HG03196 (cell line): ENCODE results near the gene PPM1M.

ENCODE experiments used
- ATAC-seq: cut with Tn5 transposase; IDR thresholded peaks from one replicate; pipeline ENCODE4 v1.9.1; 2021; ENCODE audit not compliant: unreplicated experiment

PPM1M gene

DNA sequence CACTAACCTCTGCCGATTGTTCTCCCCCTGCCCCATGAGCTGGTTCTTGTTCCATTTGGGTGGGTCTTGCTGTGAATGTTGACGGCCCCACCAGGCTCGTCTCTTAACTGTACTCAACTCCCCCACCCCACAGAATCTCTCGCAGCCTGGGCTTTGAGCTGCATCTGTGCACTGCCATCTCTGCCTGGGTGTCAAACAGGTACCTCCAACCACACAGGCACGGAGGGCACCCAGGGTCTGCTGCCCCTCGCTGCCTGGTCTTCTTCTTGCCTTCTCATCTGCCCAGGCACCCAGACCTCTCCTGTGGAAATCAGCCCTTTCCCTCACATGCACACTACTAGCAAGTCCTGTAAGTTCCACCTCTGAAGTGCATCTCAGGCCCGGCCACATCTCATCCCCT lies 30.2 kb upstream of the PPM1M start:
- ATAC-seq, result no peak

GRCh38 chr3:52216585-52217408 lies 28.8 kb upstream of the PPM1M start:
- ATAC-seq, result no peak

DNA sequence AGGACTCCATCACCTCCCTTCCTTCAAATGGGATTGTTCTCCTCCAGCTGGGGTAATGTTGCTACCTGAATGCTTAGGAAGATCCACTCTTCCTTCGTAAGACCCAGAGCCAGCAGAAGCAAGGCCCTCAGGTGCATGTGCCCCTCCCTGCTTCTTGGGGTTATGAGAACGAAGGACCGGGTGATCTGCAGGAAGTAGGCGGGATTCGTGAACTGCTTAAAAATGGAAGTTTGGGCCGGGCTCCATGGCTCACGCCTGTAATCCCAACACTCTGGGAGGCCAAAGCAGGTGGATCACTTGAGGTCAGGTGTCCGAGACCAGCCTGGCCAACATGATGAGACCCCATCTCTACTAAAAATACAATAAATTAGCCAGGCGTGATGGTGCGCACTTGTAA lies 28.2 kb upstream of the PPM1M start:
- ATAC-seq, result no peak

GRCh38 chr3:52218026-52218425 lies 27.5 kb upstream of the PPM1M start:
- no peak for ATAC-seq

DNA sequence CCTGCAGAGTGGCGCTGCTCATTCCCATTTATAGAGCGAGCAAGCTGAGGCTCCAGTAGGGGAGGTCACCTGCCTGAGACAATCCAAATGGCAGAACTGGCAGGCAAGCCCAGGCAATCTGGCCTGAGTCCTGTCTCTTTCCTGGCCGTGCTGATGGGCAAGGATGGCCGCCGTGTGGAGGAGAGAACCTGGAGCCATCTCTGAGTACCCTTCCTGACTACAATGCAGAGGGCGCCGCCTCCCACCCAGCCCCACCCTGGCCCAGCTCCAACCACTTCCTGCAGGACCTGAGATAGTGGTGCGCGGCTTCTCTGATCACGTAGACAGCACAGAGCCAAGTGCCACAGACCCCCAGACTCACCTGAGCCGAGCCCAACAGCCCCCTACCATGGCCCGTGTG lies 27.1 kb upstream of the PPM1M start:
- ATAC-seq, result no peak

- ATAC-seq, result no peak
Measured at GRCh38 chr3:52218937-52219650, 26.5 kb upstream of the PPM1M start.

GRCh38 chr3:52220380-52221026 lies 25.1 kb upstream of the PPM1M start:
- no peak for ATAC-seq

GRCh38 chr3:52221141-52221562 lies 24.4 kb upstream of the PPM1M start:
- ATAC-seq, result no peak

GRCh38 chr3:52221563-52222318 lies 23.8 kb upstream of the PPM1M start:
- no peak for ATAC-seq

DNA sequence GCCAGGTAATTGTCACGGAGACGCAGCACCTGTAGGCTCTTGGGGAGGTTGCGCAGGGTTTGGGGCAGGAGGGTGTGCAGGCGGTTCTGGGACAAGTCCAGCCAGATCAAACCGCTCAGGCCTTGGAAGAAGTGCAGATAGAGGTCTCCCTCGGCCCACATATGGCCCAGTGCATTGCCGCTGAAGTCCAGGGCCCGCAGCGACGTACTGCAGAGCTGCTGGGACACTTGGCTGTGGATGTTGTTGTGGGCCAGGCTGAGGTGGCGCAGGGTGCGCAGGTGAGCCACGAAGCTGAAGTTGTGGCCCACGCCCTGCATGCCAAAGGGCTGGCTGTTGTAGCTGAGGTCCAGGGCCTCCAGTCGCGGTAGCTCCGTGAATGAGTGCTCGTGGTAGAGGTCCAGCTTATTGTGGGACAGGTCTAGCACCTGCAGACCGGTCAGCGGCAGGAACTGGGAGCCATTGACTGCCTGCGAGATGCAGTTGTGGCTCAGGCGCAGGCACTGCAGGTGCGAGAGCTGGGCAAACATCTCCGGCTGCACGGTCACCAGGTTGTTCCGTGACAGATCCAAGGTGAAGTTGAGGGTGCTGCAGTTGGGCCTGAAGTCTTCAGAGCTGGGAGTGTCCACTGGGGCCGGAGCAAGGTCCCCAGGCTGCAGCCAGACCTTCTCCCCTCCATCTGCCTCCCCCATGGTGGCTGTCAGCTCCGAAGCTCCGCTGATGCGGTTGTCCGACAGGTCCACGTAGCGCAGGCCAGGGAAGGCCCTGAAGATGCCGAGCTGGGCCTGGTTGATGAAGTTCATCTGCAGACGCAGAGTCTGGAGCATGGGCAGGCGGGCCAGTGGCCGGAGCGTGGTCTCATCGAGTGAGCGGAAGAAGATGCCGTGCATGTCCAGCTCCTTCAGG lies 23.0 kb upstream of the PPM1M start:
- ATAC-seq, result no peak

DNA sequence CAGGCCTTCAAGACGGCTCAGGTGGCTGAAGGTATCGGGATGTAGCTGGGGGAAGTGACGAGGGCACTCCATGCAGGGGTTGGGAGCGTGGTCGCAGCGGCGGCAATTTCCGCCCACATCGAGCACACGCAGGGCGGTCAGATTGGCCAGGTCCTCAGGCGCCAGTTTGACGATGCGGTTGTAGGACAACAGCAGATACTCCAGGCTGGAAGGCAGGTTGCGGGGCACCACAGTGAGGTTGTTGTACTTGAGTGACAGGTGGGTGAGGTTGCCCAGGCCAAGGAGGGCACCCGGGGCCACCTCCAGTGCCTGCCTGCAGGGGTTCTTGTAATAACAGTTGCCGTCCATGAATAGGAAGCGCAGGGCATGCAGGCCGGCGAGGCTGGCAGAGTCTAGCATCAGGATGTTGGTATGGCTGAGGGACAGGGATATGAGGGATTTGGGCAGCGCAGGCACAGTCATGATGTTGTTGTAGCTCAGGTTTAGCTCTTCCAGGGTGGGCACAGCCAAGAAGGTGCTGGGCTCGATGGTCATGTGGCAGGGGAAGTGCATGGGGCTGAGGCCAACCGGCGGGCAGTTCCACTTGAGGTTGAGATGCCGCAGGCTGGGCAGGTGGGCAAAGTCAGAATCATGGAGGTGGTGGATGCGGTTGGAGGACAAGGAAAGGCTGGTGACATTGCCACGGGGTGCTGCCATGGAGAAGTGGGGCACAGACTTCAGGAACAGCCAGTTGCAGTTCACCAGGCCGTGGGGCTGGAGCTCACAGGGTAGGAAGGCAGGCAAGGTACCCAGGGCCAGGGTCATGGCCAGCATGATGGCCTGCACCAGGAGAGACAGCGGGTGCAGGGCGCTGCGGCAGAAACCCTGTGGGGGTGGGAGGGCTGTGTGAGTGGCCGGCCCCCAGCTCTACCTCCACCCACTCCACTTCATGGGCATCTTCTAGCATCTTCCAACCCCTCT lies 21.8 kb upstream of the PPM1M start:
- no peak for ATAC-seq

GRCh38 chr3:52225452-52226228 lies 19.9 kb upstream of the PPM1M start, which contains the start of gene TLR9:
Gene TLR9, minus strand, starts transcription at chr3:52225645. Its CDS starts 116 bp downstream, at chr3:52225529.
- peak; percentile 70 for ATAC-seq

DNA sequence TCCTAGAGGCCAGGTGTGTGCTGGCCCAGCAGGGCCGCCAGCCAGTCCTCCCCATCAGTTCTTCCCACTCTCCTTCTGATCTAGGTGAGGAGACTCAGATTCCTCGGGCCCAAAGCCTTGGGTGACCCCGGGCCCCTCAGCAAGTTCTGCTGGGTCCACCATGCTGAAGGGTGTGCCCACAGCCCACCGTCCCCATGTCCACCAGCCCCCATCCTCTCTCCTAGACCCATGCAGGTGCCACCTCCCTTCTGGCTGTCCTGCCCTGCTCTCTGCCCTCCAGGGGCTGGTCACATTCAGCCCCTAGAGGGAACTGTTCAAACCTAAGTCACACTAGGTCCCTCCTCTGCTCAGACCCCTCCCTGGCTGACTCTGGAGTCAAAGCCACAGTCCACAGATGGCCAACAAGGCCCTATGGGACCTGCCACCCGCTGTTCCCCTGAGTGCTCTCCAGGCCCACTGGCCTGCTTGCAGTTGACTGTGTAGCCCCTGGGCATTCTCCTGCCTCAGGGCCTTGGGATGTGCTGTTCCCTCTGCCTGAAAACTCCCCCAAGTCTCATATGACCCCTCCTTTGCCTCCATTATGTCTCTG lies 19.2 kb upstream of the PPM1M start:
- ATAC-seq, result no peak

DNA sequence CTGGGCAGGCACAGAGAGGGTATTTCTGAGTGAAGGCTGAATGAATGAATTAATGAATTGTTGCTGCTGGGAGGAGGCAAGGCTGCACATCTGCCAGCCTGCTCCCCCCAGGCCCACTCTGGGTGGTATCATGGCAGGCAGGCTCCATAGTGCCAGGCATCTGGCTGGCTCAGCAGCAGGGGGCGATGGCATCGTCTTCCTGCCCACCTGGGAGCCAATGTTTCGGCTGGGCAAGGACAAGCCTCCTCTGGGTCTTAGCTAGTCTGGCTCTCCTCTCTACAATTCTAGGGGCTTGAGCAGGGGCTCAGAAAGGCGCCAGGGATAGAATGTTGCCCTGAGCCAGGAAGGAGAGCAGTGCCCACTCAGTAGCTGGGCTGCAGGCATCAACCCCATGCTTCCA lies 18.4 kb upstream of the PPM1M start:
- ATAC-seq, result no peak

DNA sequence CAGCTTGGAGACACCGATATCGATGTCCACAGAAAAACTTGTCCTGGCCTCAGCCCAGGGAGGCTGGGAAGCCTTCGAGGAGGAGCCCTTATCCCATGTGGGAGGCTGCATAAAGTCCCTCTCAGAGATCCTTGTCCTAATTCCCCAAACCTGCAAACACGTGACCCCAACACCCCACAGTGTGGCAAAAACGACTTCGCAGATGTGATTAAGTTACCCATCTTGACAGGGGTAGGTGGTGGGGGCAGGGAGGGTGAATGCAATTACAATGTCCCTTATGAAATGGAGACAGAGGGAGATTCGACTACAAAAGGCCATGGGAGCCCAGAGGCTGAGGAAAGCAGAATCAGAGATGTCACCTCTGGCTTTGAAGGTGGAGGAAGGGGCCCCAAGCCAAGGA lies 17.8 kb upstream of the PPM1M start:
- no peak for ATAC-seq

DNA sequence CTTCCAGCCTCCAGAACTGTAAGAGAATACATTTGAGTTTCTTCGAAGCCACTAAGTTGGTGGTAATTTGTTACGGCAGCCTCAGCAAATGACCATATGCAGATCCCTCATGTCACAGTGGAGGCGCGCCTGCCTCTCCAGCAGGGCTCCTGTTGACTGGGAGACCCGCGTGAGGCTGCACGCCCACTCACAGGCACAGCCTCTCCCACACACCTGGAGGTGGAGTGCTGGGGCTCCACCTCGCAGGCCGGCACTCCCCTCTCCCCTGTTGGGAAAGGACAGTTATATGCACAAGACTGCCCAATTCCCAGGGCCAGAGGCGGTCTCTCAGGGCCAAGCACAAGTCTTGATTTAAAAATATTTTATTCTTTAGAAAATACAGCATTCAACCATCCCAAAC lies 17.3 kb upstream of the PPM1M start:
- ATAC-seq, result no peak

DNA sequence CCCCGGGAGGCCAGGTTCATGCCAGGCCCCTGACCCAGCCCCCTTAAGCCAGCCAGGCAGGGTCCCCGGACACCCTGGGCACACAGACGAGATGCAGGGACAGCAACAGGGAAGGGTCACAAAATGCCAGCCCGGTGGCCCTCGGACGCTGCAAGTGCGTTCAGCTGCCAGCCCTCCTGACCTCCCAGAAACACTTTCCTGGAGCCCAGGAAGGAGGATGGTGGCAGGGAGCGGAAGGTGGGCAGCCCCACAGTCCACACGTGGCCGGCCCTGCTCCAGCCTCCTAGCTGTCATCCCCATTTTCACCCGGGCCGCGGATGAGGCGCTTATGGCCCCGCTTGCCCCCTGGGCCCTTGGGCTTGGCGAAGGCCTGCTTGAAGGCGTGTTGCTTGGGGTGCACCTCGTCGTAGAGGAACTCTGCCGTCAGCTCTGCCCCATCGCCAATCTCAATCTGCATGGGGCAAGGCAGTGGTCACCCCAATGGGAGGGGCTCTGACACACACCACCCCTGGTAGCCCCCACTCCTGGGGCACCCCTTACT lies 16.7 kb upstream of the PPM1M start:
- ATAC-seq, result no peak

GRCh38 chr3:52229656-52230055 lies 15.9 kb upstream of the PPM1M start:
- ATAC-seq, result no peak
